Left ventricle myocardium inferior (tissue), 1 donor: ENCODE results near the gene SYPL2. TPM values are rescaled to one million over a fixed set of nuclear protein-coding genes. Genes with fewer than 3 reads are reported as not detected.

Experiments
- DNase-seq: peaks from one replicate; pipeline ENCODE4 v3.0.0-alpha.2; 2020
- H3K27ac ChIP-seq: fragments of 200-600 bp; replicated peaks from 2 replicates; pipeline ENCODE4 v1.8.0; 2021
- H3K27me3 ChIP-seq: fragments of 200-600 bp; 2 replicates; pipeline ENCODE4 v1.8.0; 2021; ENCODE audit warnings: low read depth
- H3K36me3 ChIP-seq: fragments of 200-600 bp; 2 replicates; pipeline ENCODE4 v1.8.0; 2021
- H3K4me1 ChIP-seq: fragments of 200-600 bp; 2 replicates; pipeline ENCODE4 v1.8.0; 2021
- H3K4me3 ChIP-seq: fragments of 200-600 bp; 2 replicates; pipeline ENCODE4 v1.8.0; 2021; ENCODE audit warnings: mild to moderate bottlenecking, moderate library complexity
- H3K9me3 ChIP-seq: fragments of 200-600 bp; replicated peaks from 2 replicates; pipeline ENCODE4 v1.8.0; 2021
- CTCF ChIP-seq: fragments of 200-600 bp; IDR thresholded peaks from 2 replicates; pipeline ENCODE4 v1.8.0; 2021; ENCODE audit warnings: antibody characterized with exemption, mild to moderate bottlenecking, borderline replicate concordance
- intact Hi-C: fragments of 100-400 bp; cut with micrococcal nuclease; formaldehyde crosslinking; loops from one replicate; pipeline ENCODE4 v1.11.0; 2022
- long read RNA-seq: library from polyadenylated mRNA; unstranded; transcript quantifications from one replicate; pipeline ENCODE4 v2.0.0, GENCODE V29; 2021
- total RNA-seq: library from RNA; stranded (reverse); fragmentation: NEBNext Ultra II Directional; extraction: Animal tissue kit (Norgen Biotek cat#: 25700); gene quantifications from one replicate; pipeline ENCODE4 v1.2.1, GENCODE V29; 2021
- donor health status: DM: no; HTN: yes; CAD: no; lungs with severe emphysema.

SYPL2 gene
- total RNA-seq = 25.3 TPM
- long read RNA-seq, transcript SYPL2-201 (6 exons, 3,624 nt) = major isoform, 25 of 57 reads
- long read RNA-seq, partial matches to known transcripts = 9 of 57 reads
- long read RNA-seq, other reads (novel, unspliced or antisense) = 23 of 57 reads

- Histone ChIP-seq H3K27ac (peak within 1 kb of the TSS; percentile 91), H3K36me3 (no peaks in the 10 kb centered on the region), H3K9me3 (no peaks in the 10 kb centered on the region), H3K4me3 (peak within 1 kb of the TSS; percentile 84), H3K4me1 (peaks cover 35% of the 10 kb centered on the region), H3K27me3 (peaks cover 78% of the 10 kb centered on the region)
- intact Hi-C loops = no loop called here
- DNase-seq = peak; percentile 64
- peak; percentile 15 for TF ChIP-seq CTCF
These were observed at the start of gene SYPL2 for GRCh38 chr1:109466452-109467300. TSS of gene SYPL2 (plus strand) at chr1:109466546. CDS start at chr1:109466844, 298 bp downstream.

- Histone ChIP-seq H3K9me3 (no peaks in the 10 kb centered on the region), H3K36me3 (peaks cover 31% of the 10 kb centered on the region), H3K4me1 (peaks cover 49% of the 10 kb centered on the region), H3K27me3 (no peaks in the 10 kb centered on the region), H3K27ac (no peak overlapping the region), H3K4me3 (no peak overlapping the region)
- no peak for DNase-seq
- TF ChIP-seq CTCF = no peak
- intact Hi-C loops = no loop called here
These were observed 42.8 kb upstream of the SYPL2 start for GRCh38 chr1:109423498-109423897.

- TF ChIP-seq CTCF = no peak
- Histone ChIP-seq H3K36me3 (peaks cover 11% of the 10 kb centered on the region), H3K4me1 (peaks cover 49% of the 10 kb centered on the region), H3K27me3 (no peaks in the 10 kb centered on the region), H3K27ac (peak overlapping the region; percentile 93), H3K9me3 (no peaks in the 10 kb centered on the region), H3K4me3 (peak overlapping the region; percentile 79)
- intact Hi-C loops = no loop called here
- no peak for DNase-seq
These were observed 40.7 kb upstream of the SYPL2 start for GRCh38 chr1:109425391-109426280.

- H3K27ac ChIP-seq = peak within 1 kb of the TSS; percentile 93
- intact Hi-C loops = no loop called here
- no peaks in the 10 kb centered on the region for H3K9me3 ChIP-seq
- H3K36me3 ChIP-seq = peaks cover 2% of the 10 kb centered on the region
- DNase-seq = peak; percentile 96
- peaks cover 49% of the 10 kb centered on the region for H3K4me1 ChIP-seq
- H3K27me3 ChIP-seq = no peaks in the 10 kb centered on the region
- H3K4me3 ChIP-seq = peak within 1 kb of the TSS; percentile 79
- TF ChIP-seq CTCF = no peak
These were observed 39.8 kb upstream of the SYPL2 start, which contains the start of gene PSMA5 for GRCh38 chr1:109426281-109427170. TSS of gene PSMA5 (minus strand) at chr1:109426448. CDS start at chr1:109426330, 118 bp downstream.
